NCI-H748 (cell line): ENCODE measurements around the gene STUM.

Source experiments
- DNase-seq: peaks from one replicate; lab custom pipeline; 2025; ENCODE audit not compliant: unreplicated experiment; lab: John Stamatoyannopoulos, UW

The STUM gene

GRCh38 chr1:226558036-226558650 lies 9.6 kb downstream of the STUM start:
- DNase-seq, result no peak

GRCh38 chr1:226560243-226560642 lies 11.7 kb downstream of the STUM start:
- no peak for DNase-seq

- DNase-seq, result no peak
Measured at GRCh38 chr1:226562989-226563388, 14.4 kb downstream of the STUM start.

- DNase-seq, result no peak
Measured at GRCh38 chr1:226563666-226564065, 15.1 kb downstream of the STUM start.

GRCh38 chr1:226565476-226565875 lies 16.9 kb downstream of the STUM start:
- DNase-seq, result no peak

GRCh38 chr1:226566234-226566633 lies 17.7 kb downstream of the STUM start:
- DNase-seq, result no peak

GRCh38 chr1:226566760-226567159 lies 18.2 kb downstream of the STUM start:
- no peak for DNase-seq

GRCh38 chr1:226568077-226568831 lies 19.7 kb downstream of the STUM start:
- no peak for DNase-seq

GRCh38 chr1:226568975-226569741 lies 20.6 kb downstream of the STUM start:
- no peak for DNase-seq

GRCh38 chr1:226569879-226570547 lies 21.4 kb downstream of the STUM start:
- peak; percentile 33 for DNase-seq

GRCh38 chr1:226571893-226572292 lies 23.3 kb downstream of the STUM start:
- no peak for DNase-seq

- DNase-seq, result no peak
Measured at GRCh38 chr1:226572325-226572726, 23.8 kb downstream of the STUM start.

GRCh38 chr1:226574044-226574443 lies 25.5 kb downstream of the STUM start:
- DNase-seq, result no peak

GRCh38 chr1:226574591-226575435 lies 26.2 kb downstream of the STUM start:
- DNase-seq, result no peak

- no peak for DNase-seq
Measured at GRCh38 chr1:226575436-226575720, 26.8 kb downstream of the STUM start.

- peak; percentile 55 for DNase-seq
Measured at GRCh38 chr1:226575739-226576378, 27.3 kb downstream of the STUM start.

GRCh38 chr1:226576601-226577000 lies 28.0 kb downstream of the STUM start:
- DNase-seq, result no peak

GRCh38 chr1:226577401-226578180 lies 29.0 kb downstream of the STUM start:
- DNase-seq, result no peak

GRCh38 chr1:226578946-226579578 lies 30.5 kb downstream of the STUM start:
- no peak for DNase-seq
